Stomach (tissue), 9 donors: Measurements from ENCODE around the gene ALPG. TPM values are rescaled to one million over a fixed set of nuclear protein-coding genes. Genes with fewer than 3 reads are reported as not detected.
"Not testable (repeated sequence)": the region's sequence is repeated elsewhere in the genome, so short reads cannot be mapped to it uniquely, and the experiment has no call there.

Source experiments
- DNase-seq, 2 donors: peaks; one replicate each; pipeline versions ENCODE4 v3.0.0 to v3.0.0-alpha.2; 2013 to 2019
- H3K27ac ChIP-seq, 5 donors: fragments of 200-600 bp in 4 of 5; sonication (generic) in 4 of 5; one replicate each; pipeline ENCODE4 v1.5.1; 2013 to 2019; ENCODE audit warnings: mild to moderate bottlenecking in 1 of 5, moderate library complexity in 1 of 5
- H3K27me3 ChIP-seq, 3 donors: fragments of 200-600 bp; sonication (generic); one replicate each; pipeline ENCODE4 v1.5.1; 2017 to 2019; ENCODE audit warnings: mixed run types in 1 of 3
- H3K36me3 ChIP-seq, 4 donors: fragments of 200-600 bp; sonication (generic); 1 replicate in 3 of 4; 2 replicates in 1 of 4; pipeline ENCODE4 v1.5.1; 2016 to 2019
- H3K4me1 ChIP-seq, 4 donors: fragments of 200-600 bp; sonication (generic); one replicate each; pipeline ENCODE4 v1.5.1; 2016 to 2019
- H3K4me3 ChIP-seq, 4 donors: fragments of 200-600 bp; sonication (generic) in 3 of 4; one replicate each; pipeline ENCODE4 v1.5.1; 2016 to 2019; ENCODE audit warnings: mild to moderate bottlenecking in 1 of 4
- H3K9me3 ChIP-seq, 4 donors: fragments of 200-600 bp; sonication (generic); one replicate each; pipeline ENCODE4 v1.5.1; 2016 to 2019
- EP300 ChIP-seq: sonication (generic); formaldehyde crosslinking; IDR thresholded peaks from one replicate; pipeline ENCODE4 v1.6.1; 2017; ENCODE audit warnings: antibody characterized with exemption
- POLR2A ChIP-seq, 4 donors: fragments of 450-650 bp; IDR thresholded peaks; one replicate each; pipeline ENCODE4 v1.6.1; 2016; ENCODE audit warnings: antibody characterized with exemption in 4 of 4, control low read depth in 2 of 4, mild to moderate bottlenecking in 1 of 4, moderate library complexity in 1 of 4
- POLR2AphosphoS5 ChIP-seq, 3 donors: sonication (generic); formaldehyde crosslinking; IDR thresholded peaks; one replicate each; pipeline ENCODE4 v1.6.1; 2016; ENCODE audit warnings: antibody characterized with exemption in 3 of 3
- WGBS, 5 donors: extraction: QIAGEN DNeasy Blood & Tissue Kit in 3 of 5; methylation state at CpG; one replicate each; pipeline versions ENCODE4 v1.1.5 to v1.1.7; 2013 to 2018; 5-methylcytosine and 5-hydroxymethylcytosine counted together
- intact Hi-C: fragments of 100-400 bp; cut with DNase I; formaldehyde crosslinking; loops from one replicate; pipeline ENCODE4 v1.15.1; 2023; ENCODE audit warnings: low total_unique reads
- polyA plus RNA-seq, 3 donors: library from polyadenylated mRNA; stranded (reverse); fragments of 200-250 nt; gene quantifications; one replicate each; pipeline ENCODE4 v1.2.3, GENCODE V29; 2013
- total RNA-seq, 5 donors: library from RNA; depleted of rRNA; stranded (reverse); fragments of >200 nt; gene quantifications; one replicate each; pipeline versions ENCODE4 v1.1.0 to v1.2.3, GENCODE V29; 2014 to 2016
- TF ChIP-seq, protein P1 (sequence below), 7 experiments: fragments of 450-650 bp in 4 of 7; fragments of 200-600 bp in 3 of 7; sonication (generic) in 3 of 7; IDR thresholded peaks; one replicate each; pipeline ENCODE4 v1.5.1; 2016 to 2019; ENCODE audit warnings: antibody characterized with exemption in 7 of 7, control low read depth in 2 of 7, mild to moderate bottlenecking in 1 of 7
- donor health status: healthy with polysubstance abuse.
- donor health status: Bipolar disorder and iron deficiency.
- donor health status: healthy.

ALPG gene
- total and polyA plus RNA-seq, 8 donors, result not detected

DNA sequence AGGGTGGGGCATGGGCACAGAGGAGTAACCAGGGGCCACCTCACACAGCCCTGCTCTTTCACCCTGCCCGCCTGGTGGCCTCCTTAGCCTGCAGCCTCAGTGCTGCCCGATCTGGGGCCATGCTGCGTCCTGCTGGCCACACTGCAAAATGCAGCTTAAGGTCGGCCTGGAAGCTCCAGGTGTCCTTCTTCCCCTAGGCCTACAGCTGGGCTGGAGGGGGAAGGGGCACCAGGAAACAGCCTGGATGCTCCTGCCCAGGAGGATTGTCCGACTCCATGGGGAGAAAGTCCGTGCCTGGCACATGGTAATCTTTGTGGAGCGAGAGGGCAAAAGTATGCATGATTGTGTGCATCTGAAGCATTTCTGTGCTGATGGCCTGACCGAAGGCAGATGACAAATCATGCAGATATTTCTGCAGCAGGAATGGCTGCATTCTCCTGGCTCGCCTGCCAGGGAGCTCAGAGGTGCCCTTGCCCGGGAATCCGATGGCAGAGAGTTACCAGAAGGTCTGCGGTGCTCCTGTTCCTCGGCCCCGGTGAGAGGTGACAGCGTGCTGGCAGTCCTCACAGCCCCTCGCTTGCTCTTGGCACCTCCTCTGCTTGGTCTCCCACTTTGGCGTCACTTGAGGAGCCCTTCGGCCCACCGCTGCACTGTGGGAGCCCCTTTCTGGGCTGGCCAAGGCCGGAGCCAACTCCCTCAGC lies 40.9 kb upstream of the ALPG start:
- H3K36me3 ChIP-seq, result no peaks in the 10 kb centered on the region
- no peak overlapping the region for H3K4me3 ChIP-seq
- intact Hi-C loops, result no loop called here
- H3K4me1 ChIP-seq, result peaks cover 0 to 6% (median 0%) of the 10 kb centered on the region in 4 donors
- TF ChIP-seq, protein P1, sequence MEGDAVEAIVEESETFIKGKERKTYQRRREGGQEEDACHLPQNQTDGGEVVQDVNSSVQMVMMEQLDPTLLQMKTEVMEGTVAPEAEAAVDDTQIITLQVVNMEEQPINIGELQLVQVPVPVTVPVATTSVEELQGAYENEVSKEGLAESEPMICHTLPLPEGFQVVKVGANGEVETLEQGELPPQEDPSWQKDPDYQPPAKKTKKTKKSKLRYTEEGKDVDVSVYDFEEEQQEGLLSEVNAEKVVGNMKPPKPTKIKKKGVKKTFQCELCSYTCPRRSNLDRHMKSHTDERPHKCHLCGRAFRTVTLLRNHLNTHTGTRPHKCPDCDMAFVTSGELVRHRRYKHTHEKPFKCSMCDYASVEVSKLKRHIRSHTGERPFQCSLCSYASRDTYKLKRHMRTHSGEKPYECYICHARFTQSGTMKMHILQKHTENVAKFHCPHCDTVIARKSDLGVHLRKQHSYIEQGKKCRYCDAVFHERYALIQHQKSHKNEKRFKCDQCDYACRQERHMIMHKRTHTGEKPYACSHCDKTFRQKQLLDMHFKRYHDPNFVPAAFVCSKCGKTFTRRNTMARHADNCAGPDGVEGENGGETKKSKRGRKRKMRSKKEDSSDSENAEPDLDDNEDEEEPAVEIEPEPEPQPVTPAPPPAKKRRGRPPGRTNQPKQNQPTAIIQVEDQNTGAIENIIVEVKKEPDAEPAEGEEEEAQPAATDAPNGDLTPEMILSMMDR (IDR thresholded peaks at IDR 0.05), result peak in 3 of 7 experiments; percentile 4 to 28 (median 16)
- TF ChIP-seq POLR2A (IDR thresholded peaks at IDR 0.05) (no peak), POLR2AphosphoS5 (IDR thresholded peaks at IDR 0.05) (no peak), EP300 (no peak)
- DNase-seq, result peak in 1 of 2 donors; percentile 51
- peaks cover 0 to 16% (median 0%) of the 10 kb centered on the region in 3 donors for H3K27me3 ChIP-seq
- no peak overlapping the region for H3K27ac ChIP-seq
- WGBS, 5 donors, result 68 to 83% (median 79%) methylated on average over 17 to 20 of the region's 20 CpGs
- no peaks in the 10 kb centered on the region for H3K9me3 ChIP-seq

DNA sequence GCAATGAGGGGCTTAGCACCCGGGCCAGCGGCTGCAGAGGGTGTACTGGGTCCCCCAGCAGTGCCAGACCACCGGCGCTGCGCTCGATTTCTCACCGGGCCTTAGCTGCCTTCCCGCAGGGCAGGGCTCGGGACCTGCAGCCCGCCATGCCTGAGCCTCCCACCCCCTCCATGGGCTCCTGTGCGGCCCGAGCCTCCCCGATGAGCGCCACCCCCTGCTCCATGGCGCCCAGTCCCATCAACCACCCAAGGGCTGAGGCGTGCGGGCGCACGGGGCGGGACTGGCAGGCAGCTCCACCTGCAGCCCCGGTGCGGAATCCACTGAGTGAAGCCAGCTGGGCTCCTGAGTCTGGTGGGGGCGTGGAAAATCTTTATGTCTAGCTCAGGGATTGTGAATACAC lies 40.2 kb upstream of the ALPG start:
- DNase-seq, H3K4me1 ChIP-seq, intact Hi-C loops, H3K4me3 ChIP-seq, H3K36me3 ChIP-seq, H3K27ac ChIP-seq, H3K9me3 ChIP-seq: not testable (repeated sequence)
- WGBS, 5 donors, result 84 to 92% (median 87%) methylated on average over 13 to 20 of the region's 23 CpGs
- peaks cover 0 to 16% (median 0%) of the 10 kb centered on the region in 3 donors for H3K27me3 ChIP-seq

DNA sequence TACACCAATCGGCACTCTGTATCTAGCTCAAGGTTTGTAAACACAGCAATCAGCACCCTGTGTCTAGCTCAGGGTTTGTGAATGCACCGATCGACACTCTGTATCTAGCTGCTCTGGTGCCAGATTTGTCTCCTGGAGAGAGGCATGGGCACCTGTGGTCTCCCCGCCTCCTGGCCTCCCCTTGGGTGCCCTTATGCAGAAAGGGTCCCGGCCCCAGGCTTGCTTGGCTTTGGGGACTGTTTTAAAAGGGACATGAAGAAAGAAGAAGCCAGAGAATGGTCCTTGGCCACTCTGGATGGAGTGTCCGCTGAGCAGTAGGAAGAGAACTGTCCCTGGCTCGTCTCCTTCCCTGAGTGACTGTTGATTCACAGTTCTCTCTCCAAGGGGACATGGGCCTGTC lies 39.6 kb upstream of the ALPG start:
- peaks cover 0 to 6% (median 0%) of the 10 kb centered on the region in 4 donors for H3K4me1 ChIP-seq
- TF ChIP-seq EP300, result no peak
- TF ChIP-seq POLR2A (IDR thresholded peaks at IDR 0.05), result no peak
- no peak for TF ChIP-seq POLR2AphosphoS5 (IDR thresholded peaks at IDR 0.05)
- TF ChIP-seq, protein P1 (IDR thresholded peaks at IDR 0.05), result no peak
- intact Hi-C loops, result no loop called here
- peaks cover 0 to 16% (median 0%) of the 10 kb centered on the region in 3 donors for H3K27me3 ChIP-seq
- H3K27ac ChIP-seq, result no peak overlapping the region
- no peaks in the 10 kb centered on the region for H3K36me3 ChIP-seq
- no peaks in the 10 kb centered on the region for H3K9me3 ChIP-seq
- no peak for DNase-seq
- no peak overlapping the region for H3K4me3 ChIP-seq
- 43 to 75% (median 67%) methylated on average over 6 to 7 of the region's 7 CpGs for WGBS, 5 donors

DNA sequence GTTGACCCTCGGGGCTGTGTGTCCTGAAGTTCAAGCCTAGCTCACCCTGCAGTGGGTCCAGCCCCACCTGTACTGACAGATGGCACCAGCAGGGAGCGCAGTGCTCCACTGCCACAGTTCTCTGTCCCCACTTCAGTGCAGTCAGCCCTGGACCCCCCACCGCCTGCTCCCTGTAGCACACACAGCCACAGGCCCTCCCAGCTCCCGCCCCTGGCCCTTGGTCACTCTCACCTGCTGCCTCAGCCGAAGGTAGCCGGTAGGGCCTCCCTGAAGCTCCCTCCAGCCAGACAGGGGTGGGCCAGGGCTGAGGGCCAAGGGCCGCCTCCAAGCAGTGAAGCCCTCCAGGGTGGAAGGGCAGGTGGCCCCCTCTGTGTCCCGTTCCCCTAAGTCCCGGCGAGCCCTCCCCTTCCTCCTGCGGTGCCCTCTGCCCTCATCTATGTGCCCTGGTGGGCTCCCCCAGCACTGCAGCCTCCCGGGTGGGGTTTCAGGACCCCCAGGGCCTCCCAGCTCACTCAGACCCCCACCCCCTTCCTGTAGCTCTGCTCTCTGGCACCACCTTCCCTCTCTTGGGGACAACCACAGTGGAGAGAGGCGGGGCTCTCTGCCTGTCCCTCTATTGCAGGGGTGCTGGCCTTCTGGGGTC lies 38.9 kb upstream of the ALPG start:
- intact Hi-C loops, result no loop called here
- H3K27me3 ChIP-seq, result peaks cover 0 to 16% (median 0%) of the 10 kb centered on the region in 3 donors
- H3K9me3 ChIP-seq, result no peaks in the 10 kb centered on the region
- TF ChIP-seq POLR2AphosphoS5 (IDR thresholded peaks at IDR 0.05) (no peak), EP300 (no peak), POLR2A (IDR thresholded peaks at IDR 0.05) (no peak)
- TF ChIP-seq, protein P1 (IDR thresholded peaks at IDR 0.05), result no peak
- H3K27ac ChIP-seq, result no peak overlapping the region
- no peak overlapping the region for H3K4me3 ChIP-seq
- peaks cover 0 to 6% (median 0%) of the 10 kb centered on the region in 4 donors for H3K4me1 ChIP-seq
- no peaks in the 10 kb centered on the region for H3K36me3 ChIP-seq
- no peak for DNase-seq
- WGBS, 5 donors, result 75 to 85% (median 78%) methylated on average over 9 to 13 of the region's 13 CpGs
